Loucy (cell line): Measurements from ENCODE around the gene WTAP.

Experiments
- H2AFZ ChIP-seq: fragments of 200-600 bp; sonication (generic); 2 replicates; pipeline ENCODE4 v1.6.0; 2016; ENCODE audit warnings: antibody characterized with exemption, mild to moderate bottlenecking, low read length, moderate library complexity
- H3F3A ChIP-seq: fragments of 200-600 bp; 2 replicates; pipeline ENCODE4 v1.6.0; 2016; ENCODE audit warnings: antibody characterized with exemption, low read depth, mild to moderate bottlenecking
- H3K27me3 ChIP-seq: fragments of 200-600 bp; sonication (generic); 2 replicates; pipeline ENCODE4 v1.6.1; 2014; ENCODE audit warnings: low read length, mild to moderate bottlenecking; ENCODE audit not compliant: insufficient read depth, poor library complexity, severe bottlenecking
- H3K36me3 ChIP-seq: fragments of 200-600 bp; sonication (generic); 2 replicates; pipeline ENCODE4 v1.6.1; 2016; ENCODE audit warnings: low read length; ENCODE audit not compliant: insufficient read depth
- H3K4me1 ChIP-seq: fragments of 200-600 bp; sonication (generic); 2 replicates; pipeline ENCODE4 v1.5.1; 2014; ENCODE audit warnings: low read length, mild to moderate bottlenecking; ENCODE audit not compliant: insufficient read depth, poor library complexity, severe bottlenecking
- H3K4me2 ChIP-seq: fragments of 200-600 bp; sonication (generic); 2 replicates; pipeline ENCODE4 v1.6.0; 2014; ENCODE audit warnings: antibody characterized with exemption, low read length, low read depth, mild to moderate bottlenecking; ENCODE audit not compliant: poor library complexity, severe bottlenecking
- H3K4me3 ChIP-seq: fragments of 200-600 bp; sonication (generic); 2 replicates; pipeline ENCODE4 v1.5.1; 2014; ENCODE audit warnings: low read length, mild to moderate bottlenecking, mixed read lengths; ENCODE audit not compliant: poor library complexity, severe bottlenecking
- H3K79me2 ChIP-seq: fragments of 200-600 bp; sonication (generic); 2 replicates; pipeline ENCODE4 v1.6.1; 2014; ENCODE audit warnings: low read length; ENCODE audit not compliant: insufficient read depth
- H3K9ac ChIP-seq: fragments of 200-600 bp; sonication (generic); 2 replicates; pipeline ENCODE4 v1.6.0; 2014; ENCODE audit warnings: mild to moderate bottlenecking, low read depth, low read length, moderate library complexity; ENCODE audit not compliant: poor library complexity, severe bottlenecking
- H3K9me2 ChIP-seq: fragments of 200-600 bp; sonication (generic); replicated peaks from 2 replicates; pipeline ENCODE4 v1.6.1; 2016; ENCODE audit warnings: low read depth, low read length, mixed read lengths
- H3K9me3 ChIP-seq: fragments of 200-600 bp; sonication (generic); 2 replicates; pipeline ENCODE4 v1.6.1; 2014; ENCODE audit warnings: mild to moderate bottlenecking, antibody characterized with exemption, low read length, low read depth; ENCODE audit not compliant: insufficient read depth
- H4K20me1 ChIP-seq: fragments of 200-600 bp; sonication (generic); 2 replicates; pipeline ENCODE4 v1.6.0; 2014; ENCODE audit warnings: antibody characterized with exemption, low read length, mild to moderate bottlenecking; ENCODE audit not compliant: insufficient read depth, poor library complexity, severe bottlenecking
- EZH2phosphoT487 ChIP-seq: fragments of 200-600 bp; IDR thresholded peaks from 2 replicates; pipeline ENCODE4 v1.6.1; 2018; ENCODE audit warnings: antibody characterized with exemption, mild to moderate bottlenecking, moderate library complexity, borderline replicate concordance
- TF ChIP-seq, protein P1 (sequence below): fragments of 200-600 bp; sonication (generic); conservative IDR thresholded peaks from 2 replicates; pipeline ENCODE4 v1.5.1; 2014; ENCODE audit warnings: mild to moderate bottlenecking, antibody characterized with exemption, low read length

The WTAP gene

DNA sequence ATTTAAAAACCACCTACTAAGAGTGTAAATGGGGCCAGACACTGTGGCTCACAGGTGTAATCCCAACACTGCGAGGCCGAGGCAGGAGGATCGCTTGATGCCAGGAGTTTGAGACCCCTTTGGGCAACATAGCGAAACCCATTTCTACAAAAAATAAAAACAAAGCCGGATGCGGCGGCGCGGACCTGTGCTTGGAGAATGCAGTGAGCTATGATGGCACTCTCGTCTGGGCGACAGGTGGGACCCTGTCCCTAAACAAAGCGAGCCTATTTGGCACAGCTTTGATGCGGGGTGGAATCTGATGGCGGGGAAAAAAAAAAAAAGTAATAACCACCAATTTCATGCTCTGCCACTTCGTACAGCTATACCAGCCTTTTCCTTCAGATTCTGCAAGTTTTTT, 61.0 kb downstream of the WTAP start:
- Histone ChIP-seq H3K4me3 (peak overlapping the region; percentile 97), H3K4me1 (peaks cover 59% of the 10 kb centered on the region), H3K9me3 (no peaks in the 10 kb centered on the region), H3K9me2 (no peaks in the 10 kb centered on the region), H3K79me2 (peaks cover 91% of the 10 kb centered on the region), H3K36me3 (peaks cover 39% of the 10 kb centered on the region), H2AFZ (no peak overlapping the region), H3K4me2 (peak overlapping the region; percentile 99), H4K20me1 (peaks cover 78% of the 10 kb centered on the region), H3K27me3 (no peaks in the 10 kb centered on the region), H3F3A (no peaks in the 10 kb centered on the region), H3K9ac (peak overlapping the region; percentile 96)
- no peak for TF ChIP-seq EZH2phosphoT487
- TF ChIP-seq, protein P1, sequence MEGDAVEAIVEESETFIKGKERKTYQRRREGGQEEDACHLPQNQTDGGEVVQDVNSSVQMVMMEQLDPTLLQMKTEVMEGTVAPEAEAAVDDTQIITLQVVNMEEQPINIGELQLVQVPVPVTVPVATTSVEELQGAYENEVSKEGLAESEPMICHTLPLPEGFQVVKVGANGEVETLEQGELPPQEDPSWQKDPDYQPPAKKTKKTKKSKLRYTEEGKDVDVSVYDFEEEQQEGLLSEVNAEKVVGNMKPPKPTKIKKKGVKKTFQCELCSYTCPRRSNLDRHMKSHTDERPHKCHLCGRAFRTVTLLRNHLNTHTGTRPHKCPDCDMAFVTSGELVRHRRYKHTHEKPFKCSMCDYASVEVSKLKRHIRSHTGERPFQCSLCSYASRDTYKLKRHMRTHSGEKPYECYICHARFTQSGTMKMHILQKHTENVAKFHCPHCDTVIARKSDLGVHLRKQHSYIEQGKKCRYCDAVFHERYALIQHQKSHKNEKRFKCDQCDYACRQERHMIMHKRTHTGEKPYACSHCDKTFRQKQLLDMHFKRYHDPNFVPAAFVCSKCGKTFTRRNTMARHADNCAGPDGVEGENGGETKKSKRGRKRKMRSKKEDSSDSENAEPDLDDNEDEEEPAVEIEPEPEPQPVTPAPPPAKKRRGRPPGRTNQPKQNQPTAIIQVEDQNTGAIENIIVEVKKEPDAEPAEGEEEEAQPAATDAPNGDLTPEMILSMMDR, result no peak

DNA sequence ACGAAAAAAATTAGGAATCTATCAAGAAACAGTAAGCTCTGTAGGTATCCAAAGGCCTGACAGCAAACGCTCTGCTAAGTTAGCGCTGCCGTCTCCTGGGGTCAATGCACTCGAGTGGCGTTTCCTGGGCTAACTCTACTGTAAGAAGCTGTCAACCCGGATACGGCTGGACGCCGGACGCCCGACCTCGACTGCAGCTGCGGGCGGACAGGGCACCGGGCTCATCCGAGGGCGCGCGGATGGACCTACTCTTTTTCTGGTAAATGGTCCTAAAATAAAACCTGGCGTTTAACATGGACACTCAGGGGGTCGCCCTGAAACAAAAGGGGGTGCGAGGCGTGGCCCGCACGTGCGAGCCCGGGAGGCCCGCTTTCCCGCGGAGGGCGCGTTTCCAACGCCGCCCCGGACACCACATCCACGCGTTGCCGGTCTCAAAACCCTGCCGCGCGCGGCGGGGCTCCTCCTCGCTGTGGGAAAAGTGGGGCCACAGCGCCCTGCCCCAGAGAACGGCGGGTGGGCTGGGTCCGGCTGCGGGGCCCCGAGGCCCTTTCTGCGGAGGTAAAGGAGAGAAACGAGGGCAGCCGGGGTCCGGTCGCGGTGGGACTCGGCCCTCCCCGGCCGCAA, 61.6 kb downstream of the WTAP start:
- TF ChIP-seq, protein P1, result no peak
- TF ChIP-seq EZH2phosphoT487, result no peak
- H3K9me2 ChIP-seq, result no peaks in the 10 kb centered on the region
- H3K79me2 ChIP-seq, result peaks cover 91% of the 10 kb centered on the region
- no peaks in the 10 kb centered on the region for H3K27me3 ChIP-seq
- peak overlapping the region; percentile 99 for H3K4me2 ChIP-seq
- H4K20me1 ChIP-seq, result peaks cover 75% of the 10 kb centered on the region
- peak overlapping the region; percentile 97 for H3K4me3 ChIP-seq
- H3F3A ChIP-seq, result no peaks in the 10 kb centered on the region
- peaks cover 33% of the 10 kb centered on the region for H3K36me3 ChIP-seq
- H2AFZ ChIP-seq, result peak overlapping the region; percentile 53; the same call in 1 of the 2 replicates
- H3K9me3 ChIP-seq, result no peaks in the 10 kb centered on the region
- peak overlapping the region; percentile 96 for H3K9ac ChIP-seq
- peaks cover 54% of the 10 kb centered on the region for H3K4me1 ChIP-seq

DNA sequence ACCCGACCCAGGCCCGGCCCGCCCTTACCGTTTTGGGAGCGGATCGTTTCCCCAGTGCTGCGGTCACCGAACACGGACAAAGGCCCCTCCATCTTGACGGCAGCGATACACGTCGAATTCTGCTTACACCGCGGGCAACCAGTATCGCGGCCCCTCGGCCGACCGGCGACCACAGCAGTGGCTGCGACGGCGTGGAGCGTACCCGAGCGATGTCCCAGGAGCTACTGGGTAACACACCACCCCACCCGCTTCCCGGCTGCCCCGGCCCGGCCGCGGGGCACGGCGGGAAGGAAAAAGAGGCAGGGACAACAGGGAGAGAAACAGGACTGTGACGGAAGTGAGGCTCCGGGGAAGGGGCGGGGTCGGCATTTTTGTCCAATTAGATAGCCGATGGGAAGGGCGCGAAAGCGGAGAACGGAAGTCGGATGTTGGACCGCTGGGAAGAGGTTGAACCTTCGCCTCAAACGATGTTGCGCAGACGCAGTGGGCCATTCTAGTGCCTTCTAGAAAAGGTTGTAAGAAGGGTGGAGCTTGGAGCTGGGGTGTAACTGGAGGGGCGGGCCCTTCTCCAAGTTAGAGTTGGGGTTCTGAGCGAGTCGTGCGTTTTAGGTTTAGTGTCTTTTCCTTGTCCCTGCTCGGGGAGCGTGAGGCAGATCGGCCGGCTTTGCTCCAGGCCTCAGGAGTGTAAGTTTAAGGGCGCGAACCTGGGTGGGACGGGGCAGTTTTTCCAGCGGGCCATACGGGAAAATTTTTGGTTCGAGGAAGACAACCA, 62.3 kb downstream of the WTAP start, which contains the start of gene TCP1:
Gene TCP1 (minus strand): TSS at position 226 of the 772 bp plus-strand sequence. CDS start 134 bp downstream, at position 92.
- Histone ChIP-seq H3K9me2 (no peaks in the 10 kb centered on the region), H3K79me2 (peaks cover 91% of the 10 kb centered on the region), H3F3A (no peaks in the 10 kb centered on the region), H3K4me2 (peak within 1 kb of the TSS; percentile 99), H3K9me3 (no peaks in the 10 kb centered on the region), H3K4me1 (peaks cover 56% of the 10 kb centered on the region), H2AFZ (peak within 1 kb of the TSS; percentile 87), H3K9ac (peak within 1 kb of the TSS; percentile 96), H3K36me3 (peaks cover 32% of the 10 kb centered on the region), H3K4me3 (peak within 1 kb of the TSS; percentile 97), H4K20me1 (peaks cover 78% of the 10 kb centered on the region), H3K27me3 (no peaks in the 10 kb centered on the region)
- TF ChIP-seq EZH2phosphoT487, result no peak
- TF ChIP-seq, protein P1, result no peak
